ENCODE measurements around the gene HDAC2. TPM values are rescaled to one million over a fixed set of nuclear protein-coding genes. Genes with fewer than 3 reads are reported as not detected.

The HDAC2 gene
- total and polyA plus RNA-seq, 2 donors (not counting 3 experiments of a cell fraction or from before 2014, with no cell fraction given), result 121 to 142 TPM

- H4K20me1 ChIP-seq (replicated peaks; ENCODE audit: control insufficient read depth, extremely low read depth, insufficient read depth, low read length), result no peaks in the 10 kb centered on the region
- POLR2A ChIA-PET, result no interaction called here
- CTCF ChIA-PET, result interaction anchor here (1.4 kb wide), 1 partner anchor 11 kb away, joined by 4 read pairs; no protein-coding TSS in a partner anchor
- H2AFZ ChIP-seq (ENCODE audit: low read depth, low read length), result no peak overlapping the region
- H3K4me3 ChIP-seq (replicated peaks in 1 of 3; ENCODE audit: insufficient read depth in 1 of 3, low read depth in 1 of 3, low read length in 3 of 3), result no peak overlapping the region
- no peaks in the 10 kb centered on the region for H3K9me3 ChIP-seq (replicated peaks; ENCODE audit: control insufficient read depth, insufficient read depth, low read length)
- intact Hi-C loops (cut with micrococcal nuclease) (no loop called here), dilution Hi-C loops (cut with MboI; ENCODE audit: extremely low pct_ligation_motif_present, low sequenced_read_pairs) (no loop called here)
- H3K27ac ChIP-seq (ENCODE audit: insufficient read depth, low read depth, low read length), result no peak overlapping the region
- peaks cover 19% of the 10 kb centered on the region for H3K4me1 ChIP-seq (ENCODE audit: control insufficient read depth, extremely low read depth, insufficient read depth, low read length)
- no peak overlapping the region for H3K9ac ChIP-seq (replicated peaks; ENCODE audit: extremely low read depth, insufficient read depth, low read length)
- DNase-seq (ENCODE audit: low read depth, low spot score) (no peak), FAIRE-seq (no peak)
- no peaks in the 10 kb centered on the region for H3K27me3 ChIP-seq (ENCODE audit: control insufficient read depth in 2 of 2, insufficient read depth in 2 of 2, low read length in 2 of 2)
- no TSS peak for BruUV-seq (replicated peaks)
- no peaks in the 10 kb centered on the region for H3K9me1 ChIP-seq (replicated peaks; ENCODE audit: control insufficient read depth, extremely low read depth, insufficient read depth, low read length)
- H3K4me2 ChIP-seq (ENCODE audit: insufficient read depth, low read length), result no peak overlapping the region
- no peaks in the 10 kb centered on the region for H3K79me2 ChIP-seq (ENCODE audit: control insufficient read depth, insufficient read depth, low read length)
- no peaks in the 10 kb centered on the region for H3K36me3 ChIP-seq (ENCODE audit: control insufficient read depth in 2 of 2, extremely low read depth in 1 of 2, insufficient read depth in 2 of 2, low read length in 2 of 2)
- TF ChIP-seq EZH2 (IDR thresholded peaks at IDR 0.05; ENCODE audit: borderline replicate concordance, low read depth, low read length, severe bottlenecking), result no peak
- no peak for TF ChIP-seq FOS (IDR thresholded peaks at IDR 0.05; ENCODE audit: borderline replicate concordance, insufficient read depth, low read length)
- TF ChIP-seq GATA2 (IDR thresholded peaks at IDR 0.05; ENCODE audit: insufficient read depth, insufficient read length, low read depth, low read length), result no peak
- no peak for TF ChIP-seq JUN (IDR thresholded peaks at IDR 0.05; ENCODE audit: borderline replicate concordance, insufficient read depth, insufficient read length, low read depth)
- no peak for TF ChIP-seq POLR2AphosphoS5 (IDR thresholded peaks at IDR 0.05; ENCODE audit: insufficient read depth, low read depth, low read length)
- TF ChIP-seq MAX (IDR thresholded peaks at IDR 0.05; ENCODE audit: insufficient read depth, insufficient read length), result no peak
- TF ChIP-seq POLR2A (IDR thresholded peaks at IDR 0.05; ENCODE audit: low read depth, low read length), result no peak
- no peak for TF ChIP-seq MYC (IDR thresholded peaks at IDR 0.05; ENCODE audit: low read depth, low read length)
- no peak for TF ChIP-seq CTCF (IDR thresholded peaks at IDR 0.05; ENCODE audit: extremely low read depth in 1 of 2, insufficient read depth in 1 of 2, low read depth in 1 of 2, low read length in 2 of 2)
Measured at GRCh38 chr6:113925378-113925777, 45.6 kb downstream of the HDAC2 start.

Measured in endothelial cell of umbilical vein (primary cell).